CD4-positive, alpha-beta T cell treated with Interleukin-17A for 4 hours (primary cell): ENCODE data around the gene SPART.
"Not testable (repeated sequence)": the region's sequence is repeated elsewhere in the genome, so short reads cannot be mapped to it uniquely, and the experiment has no call there.

Experiments used
- DNase-seq: peaks from one replicate; pipeline ENCODE4 v3.0.0-alpha.2; 2020; ENCODE audit warnings: mixed read lengths

Gene SPART

GRCh38 chr13:36352350-36352749 is 6.2 kb upstream of the SPART start:
- DNase-seq, result no peak

- DNase-seq, result no peak
Measured at GRCh38 chr13:36347531-36348210, 1.5 kb upstream of the SPART start.

- peak; percentile 51 for DNase-seq
Measured at GRCh38 chr13:36345438-36346221, 564 bp downstream of the SPART start.

GRCh38 chr13:36344886-36345437 is 1.2 kb downstream of the SPART start:
- peak; percentile 26 for DNase-seq

GRCh38 chr13:36344173-36344572 is 2.0 kb downstream of the SPART start:
- no peak for DNase-seq

- DNase-seq, result no peak
Measured at GRCh38 chr13:36343766-36344165, 2.4 kb downstream of the SPART start.

GRCh38 chr13:36342715-36343114 is 3.5 kb downstream of the SPART start:
- DNase-seq, result no peak

GRCh38 chr13:36341718-36342117 is 4.5 kb downstream of the SPART start:
- no peak for DNase-seq

GRCh38 chr13:36339600-36340155 is 6.5 kb downstream of the SPART start:
- no peak for DNase-seq

- DNase-seq, result no peak
Measured at GRCh38 chr13:36337938-36338641, 8.1 kb downstream of the SPART start.

- no peak for DNase-seq
Measured at GRCh38 chr13:36332986-36333385, 13.2 kb downstream of the SPART start.

GRCh38 chr13:36332255-36332654 is 13.9 kb downstream of the SPART start:
- DNase-seq, result not testable (repeated sequence)

- no peak for DNase-seq
Measured at GRCh38 chr13:36331280-36331679, 14.9 kb downstream of the SPART start.

GRCh38 chr13:36329361-36329760 is 16.8 kb downstream of the SPART start:
- DNase-seq, result no peak

- DNase-seq, result no peak
Measured at GRCh38 chr13:36328821-36329220, 17.4 kb downstream of the SPART start.

- no peak for DNase-seq
Measured at GRCh38 chr13:36325912-36326311, 20.3 kb downstream of the SPART start.

GRCh38 chr13:36324881-36325280 is 21.3 kb downstream of the SPART start:
- DNase-seq, result not testable (repeated sequence)

- DNase-seq, result no peak
Measured at GRCh38 chr13:36323951-36324566, 22.1 kb downstream of the SPART start.

GRCh38 chr13:36323408-36323807 is 22.8 kb downstream of the SPART start:
- no peak for DNase-seq

GRCh38 chr13:36319793-36320192 is 26.4 kb downstream of the SPART start:
- DNase-seq, result not testable (repeated sequence)

- no peak for DNase-seq
Measured at GRCh38 chr13:36313047-36313969, 32.9 kb downstream of the SPART start.
